Fibroblast of lung (primary cell): ENCODE results near the gene HBM.
"Not testable (repeated sequence)": the region's sequence is repeated elsewhere in the genome, so short reads cannot be mapped to it uniquely, and the experiment has no call there.

Experiments used
- CTCF ChIP-seq, 2 donors: IDR thresholded peaks in 1 of 2; conservative IDR thresholded peaks in 1 of 2; 1 replicate in 1 of 2; 2 replicates in 1 of 2; pipeline ENCODE4 v1.5.1; 2011 to 2012; ENCODE audit warnings: low read length in 2 of 2, control low read depth in 1 of 2, inconsistent platforms in 1 of 2, low read depth in 1 of 2, mild to moderate bottlenecking in 1 of 2
- EZH2 ChIP-seq: IDR thresholded peaks from 2 replicates; pipeline ENCODE4 v1.5.1; 2012; ENCODE audit warnings: low read length, control low read depth, mild to moderate bottlenecking; ENCODE audit errors: missing control alignments

GRCh38 chr16:153550-154216 is 12.1 kb upstream of the HBM start:
- not testable (repeated sequence) for TF ChIP-seq CTCF (conservative IDR thresholded peaks at IDR 0.05 in 1 of 2, IDR thresholded peaks at IDR 0.05 in 1 of 2; ENCODE audit: low read depth in 1 of 2, low read length in 2 of 2); EZH2
